HepG2 (cell line): ENCODE measurements around the gene CFAP221. TPM values are rescaled to one million over a fixed set of nuclear protein-coding genes. Genes with fewer than 3 reads are reported as not detected.

ENCODE experiments used
- AGO2 ChIP-seq: fragments of 200-400 bp; formaldehyde crosslinking; optimal IDR thresholded peaks from 2 replicates; pipeline ENCODE3; 2017; ENCODE audit warnings: mild to moderate bottlenecking, low read depth, low read length, moderate library complexity
- BHLHE40 ChIP-seq: IDR thresholded peaks from 2 replicates; pipeline ENCODE4 v1.6.1; 2011; ENCODE audit warnings: low read length, improper control_type of control experiment
- FOSL2 ChIP-seq: sonication (generic); formaldehyde crosslinking; IDR thresholded peaks from 2 replicates; pipeline ENCODE4 v1.4.0; 2020; ENCODE audit warnings: missing genetic modification reagents
- KDM2A ChIP-seq: sonication (generic); formaldehyde crosslinking; IDR thresholded peaks from 2 replicates; pipeline ENCODE4 v1.4.0; 2020; ENCODE audit warnings: low read depth, missing genetic modification reagents, borderline replicate concordance
- MAF1 ChIP-seq: sonication (generic); formaldehyde crosslinking; IDR thresholded peaks from 2 replicates; pipeline ENCODE4 v1.5.0; 2020; ENCODE audit warnings: missing genetic modification reagents, borderline replicate concordance
- MAZ ChIP-seq, 2 experiments: sonication (generic) in 1 of 2; formaldehyde crosslinking in 1 of 2; IDR thresholded peaks; 2 replicates each; pipeline versions ENCODE4 v1.5.0 to v1.6.1; 2012 to 2020; ENCODE audit warnings: low read depth in 2 of 2, mild to moderate bottlenecking in 2 of 2, borderline replicate concordance in 1 of 2, improper control_type of control experiment in 1 of 2, low read length in 1 of 2, missing genetic modification reagents in 1 of 2, moderate library complexity in 1 of 2
- PHF21A ChIP-seq: sonication (generic); formaldehyde crosslinking; IDR thresholded peaks from 2 replicates; pipeline ENCODE4 v1.5.0; 2020; ENCODE audit warnings: mild to moderate bottlenecking, missing genetic modification reagents
- PHF8 ChIP-seq: sonication (generic); formaldehyde crosslinking; IDR thresholded peaks from 2 replicates; pipeline ENCODE4 v1.5.0; 2020; ENCODE audit warnings: missing genetic modification reagents
- SAFB2 ChIP-seq: sonication (generic); formaldehyde crosslinking; IDR thresholded peaks from 2 replicates; pipeline ENCODE4 v1.5.1; 2020; ENCODE audit warnings: missing genetic modification reagents, low read depth, mild to moderate bottlenecking, borderline replicate concordance
- STAG1 ChIP-seq: sonication (generic); formaldehyde crosslinking; IDR thresholded peaks from 2 replicates; pipeline ENCODE4 v1.4.0; 2020; ENCODE audit warnings: missing genetic modification reagents
- ZBTB20 ChIP-seq: sonication (generic); formaldehyde crosslinking; IDR thresholded peaks from 2 replicates; pipeline ENCODE4 v1.8.1; 2023; ENCODE audit warnings: missing genetic modification reagents, low read depth, mild to moderate bottlenecking, borderline replicate concordance
- ZFP41 ChIP-seq: sonication (generic); formaldehyde crosslinking; IDR thresholded peaks from 2 replicates; pipeline ENCODE4 v1.4.0; 2020; ENCODE audit warnings: mild to moderate bottlenecking, missing genetic modification reagents, borderline replicate concordance
- ZNF136 ChIP-seq: sonication (generic); formaldehyde crosslinking; IDR thresholded peaks from 2 replicates; pipeline ENCODE4 v1.8.1; 2022; ENCODE audit warnings: low read depth, mild to moderate bottlenecking, moderate library complexity, missing genetic modification reagents
- ZNF253 ChIP-seq: sonication (generic); formaldehyde crosslinking; IDR thresholded peaks from 2 replicates; pipeline ENCODE4 v1.8.0; 2022; ENCODE audit warnings: mild to moderate bottlenecking, missing genetic modification reagents, borderline replicate concordance
- ZNF296 ChIP-seq: sonication (generic); formaldehyde crosslinking; conservative IDR thresholded peaks from 2 replicates; pipeline ENCODE4 v1.5.0; 2020; ENCODE audit warnings: mild to moderate bottlenecking, missing genetic modification reagents
- ZNF3 ChIP-seq: IDR thresholded peaks from 2 replicates; pipeline ENCODE4 v1.7.0; 2017; ENCODE audit warnings: inconsistent platforms
- ZNF552 ChIP-seq: sonication (generic); formaldehyde crosslinking; IDR thresholded peaks from 2 replicates; pipeline ENCODE4 v1.9.0; 2022; ENCODE audit warnings: missing genetic modification reagents, mild to moderate bottlenecking, borderline replicate concordance
- ZNF605 ChIP-seq: sonication (generic); formaldehyde crosslinking; IDR thresholded peaks from 2 replicates; pipeline ENCODE4 v1.8.0; 2022; ENCODE audit warnings: mild to moderate bottlenecking, missing genetic modification reagents
- ZNF746 ChIP-seq: sonication (generic); formaldehyde crosslinking; IDR thresholded peaks from 2 replicates; pipeline ENCODE4 v1.8.0; 2022; ENCODE audit warnings: mild to moderate bottlenecking, missing genetic modification reagents
- ZNF83 ChIP-seq: sonication (generic); formaldehyde crosslinking; IDR thresholded peaks from 2 replicates; pipeline ENCODE4 v1.4.0; 2020; ENCODE audit warnings: missing genetic modification reagents, mild to moderate bottlenecking, borderline replicate concordance
- ZNF883 ChIP-seq: sonication (generic); formaldehyde crosslinking; IDR thresholded peaks from 2 replicates; pipeline ENCODE4 v1.5.1; 2020; ENCODE audit warnings: mild to moderate bottlenecking, missing genetic modification reagents; ENCODE audit errors: not compliant biosample characterization
- ZSCAN21 ChIP-seq: sonication (generic); formaldehyde crosslinking; IDR thresholded peaks from 2 replicates; pipeline ENCODE4 v1.8.0; 2022; ENCODE audit warnings: mild to moderate bottlenecking, missing genetic modification reagents, moderate library complexity, borderline replicate concordance
- polyA plus RNA-seq, 8 experiments: library from polyadenylated mRNA; depleted of rRNA in 3 of 8; stranded (reverse) in 7 of 8; unstranded in 1 of 8; fragments of >200 nt; fragmentation: Illumina TruSeq in 4 of 8; extraction: Trizol in 4 of 8; gene quantifications; 2 replicates each; pipeline versions ENCODE4 v1.2.1 to v1.2.3, GENCODE V29; 2011 to 2016; ENCODE audit warnings: low read depth in 4 of 8, missing spikeins in 1 of 8, mixed read lengths in 1 of 8; ENCODE audit not compliant: insufficient read depth in 1 of 8
- total RNA-seq, 5 experiments: library from RNA; depleted of rRNA; stranded (reverse); fragments of >200 nt; fragmentation: Illumina TruSeq; extraction: Trizol; gene quantifications; 2 replicates each; pipeline ENCODE4 v1.2.3, GENCODE V29; 2016; ENCODE audit warnings: low read depth in 1 of 5
- TF ChIP-seq, protein P1 (sequence below): sonication (generic); formaldehyde crosslinking; IDR thresholded peaks from 2 replicates; pipeline ENCODE4 v1.8.1; 2023; ENCODE audit warnings: mild to moderate bottlenecking, moderate library complexity, missing genetic modification reagents
- TF ChIP-seq, protein P2 (sequence below): sonication (generic); formaldehyde crosslinking; IDR thresholded peaks from 2 replicates; pipeline ENCODE4 v1.8.1; 2022; ENCODE audit warnings: mild to moderate bottlenecking, missing genetic modification reagents
- TF ChIP-seq, protein P3 (sequence below): IDR thresholded peaks from 2 replicates; pipeline ENCODE4 v1.6.1; 2018; ENCODE audit warnings: missing genetic modification reagents, mild to moderate bottlenecking, missing compliant biosample characterization

CFAP221 gene
- total and polyA plus RNA-seq, 2 of the 13 experiments (the other 11 are each of a cell fraction or from before 2014, with no cell fraction given): not detected

DNA sequence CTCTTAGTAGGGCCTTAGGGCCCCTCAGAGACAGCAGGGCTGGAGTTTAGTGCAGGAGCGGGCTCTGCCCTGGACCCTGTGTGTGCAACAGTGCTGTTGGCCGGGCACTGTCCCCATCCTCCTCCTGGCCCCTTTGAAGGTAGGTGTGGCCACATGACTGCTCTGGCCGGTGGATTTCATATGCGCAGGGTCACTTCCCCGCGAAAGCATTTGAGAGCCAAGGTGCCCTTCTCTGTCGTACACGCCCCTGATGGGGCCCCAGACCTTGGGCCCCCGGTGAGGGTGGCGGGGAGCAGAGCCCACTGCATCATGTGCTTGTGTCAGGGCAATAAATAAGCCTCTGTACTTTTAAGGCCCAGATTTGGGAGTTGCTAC, 150.2 kb downstream of the CFAP221 start (continued):
- TF ChIP-seq ZFP41 (no peak), ZNF883 (CRISPR knock-in tag) (peak; percentile 34), ZNF605 (CRISPR knock-in tag) (no peak), ZBTB20 (0 out of 2 replicates have a peak, but pooled peaks have one; percentile 30), MAF1 (CRISPR knock-in tag) (no peak), ZNF83 (no peak), ZNF746 (CRISPR knock-in tag) (no peak), ZNF253 (CRISPR knock-in tag) (0 out of 2 replicates have a peak, but pooled peaks have one; percentile 36), ZNF296 (CRISPR knock-in tag) (peak; percentile 19; the same call in 1 of the 2 replicates), STAG1 (CRISPR knock-in tag) (no peak), ZNF3 (CRISPR knock-in tag) (no peak), PHF8 (CRISPR knock-in tag) (no peak), KDM2A (CRISPR knock-in tag) (no peak), BHLHE40 (no peak), PHF21A (CRISPR knock-in tag) (no peak), MAZ (IDR thresholded peaks at IDR 0.05; ENCODE audit: borderline replicate concordance, low read depth, low read length) (no peak), MAZ (CRISPR knock-in tag; IDR thresholded peaks at IDR 0.05; ENCODE audit: low read depth) (0 out of 2 replicates have a peak, but pooled peaks have one; percentile 13), ZNF136 (CRISPR knock-in tag) (no peak), FOSL2 (no peak), SAFB2 (CRISPR knock-in tag) (0 out of 2 replicates have a peak, but pooled peaks have one; percentile 5), ZNF552 (CRISPR knock-in tag) (0 out of 2 replicates have a peak, but pooled peaks have one; percentile 45), ZSCAN21 (CRISPR knock-in tag) (0 out of 2 replicates have a peak, but pooled peaks have one; percentile 9), AGO2 (peak; percentile 56)
- TF ChIP-seq, protein P1, sequence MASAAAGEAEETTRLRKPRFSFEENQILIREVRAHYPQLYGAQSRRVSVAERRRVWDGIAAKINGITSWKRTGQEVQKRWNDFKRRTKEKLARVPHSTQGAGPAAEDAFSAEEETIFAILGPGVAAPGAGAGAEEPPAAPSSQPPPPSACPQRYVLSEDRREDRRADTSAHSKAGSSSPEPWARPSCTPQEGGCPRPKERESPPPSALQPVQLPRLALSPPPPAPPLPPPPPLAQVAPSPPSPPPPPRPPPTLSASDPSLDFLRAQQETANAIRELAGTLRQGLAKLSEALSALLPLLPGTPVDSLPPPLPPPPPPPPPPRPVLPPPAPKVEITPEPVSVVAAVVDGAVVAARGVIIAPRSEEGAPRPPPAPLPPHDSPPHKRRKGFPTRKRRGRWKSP (CRISPR knock-in tag): no peak
- TF ChIP-seq, protein P2, sequence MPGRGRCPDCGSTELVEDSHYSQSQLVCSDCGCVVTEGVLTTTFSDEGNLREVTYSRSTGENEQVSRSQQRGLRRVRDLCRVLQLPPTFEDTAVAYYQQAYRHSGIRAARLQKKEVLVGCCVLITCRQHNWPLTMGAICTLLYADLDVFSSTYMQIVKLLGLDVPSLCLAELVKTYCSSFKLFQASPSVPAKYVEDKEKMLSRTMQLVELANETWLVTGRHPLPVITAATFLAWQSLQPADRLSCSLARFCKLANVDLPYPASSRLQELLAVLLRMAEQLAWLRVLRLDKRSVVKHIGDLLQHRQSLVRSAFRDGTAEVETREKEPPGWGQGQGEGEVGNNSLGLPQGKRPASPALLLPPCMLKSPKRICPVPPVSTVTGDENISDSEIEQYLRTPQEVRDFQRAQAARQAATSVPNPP: no peak
- TF ChIP-seq, protein P3, sequence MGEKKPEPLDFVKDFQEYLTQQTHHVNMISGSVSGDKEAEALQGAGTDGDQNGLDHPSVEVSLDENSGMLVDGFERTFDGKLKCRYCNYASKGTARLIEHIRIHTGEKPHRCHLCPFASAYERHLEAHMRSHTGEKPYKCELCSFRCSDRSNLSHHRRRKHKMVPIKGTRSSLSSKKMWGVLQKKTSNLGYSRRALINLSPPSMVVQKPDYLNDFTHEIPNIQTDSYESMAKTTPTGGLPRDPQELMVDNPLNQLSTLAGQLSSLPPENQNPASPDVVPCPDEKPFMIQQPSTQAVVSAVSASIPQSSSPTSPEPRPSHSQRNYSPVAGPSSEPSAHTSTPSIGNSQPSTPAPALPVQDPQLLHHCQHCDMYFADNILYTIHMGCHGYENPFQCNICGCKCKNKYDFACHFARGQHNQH (CRISPR knock-in tag): no peak
